IMR-90 (cell line): ENCODE results near the gene TRNT1. TPM values are rescaled to one million over a fixed set of nuclear protein-coding genes. Genes with fewer than 3 reads are reported as not detected.

Experiments used
- ATAC-seq: fragments of 200-7000 bp; cut with Tn5 transposase; 2 replicates; pipeline ENCODE4 v1.9.1; 2020; ENCODE audit warnings: low read depth, mild to moderate bottlenecking, moderate library complexity
- BruUV-seq: library from RNA; stranded (reverse); fragments of 400-500 nt; replicated peaks from 2 replicates; lab custom pipeline; 2021; lab: Mats Ljungman, UMichigan
- CTCF ChIA-PET: fragments of 300-600 bp; formaldehyde crosslinking; extraction: SDS; loops from one replicate; lab custom pipeline; 2021; ENCODE audit warnings: antibody characterized with exemption; lab: Yijun Ruan, JAX
- POLR2A ChIA-PET: fragments of 300-600 bp; sonication (Branson Sonifier 250); formaldehyde crosslinking; loops from one replicate; lab custom pipeline; 2022; ENCODE audit warnings: antibody characterized with exemption; ENCODE audit not compliant: unreplicated experiment; lab: Charles Lee
- DNase-seq: peaks from one replicate; pipeline ENCODE4 v3.0.0; 2013
- H2AFZ ChIP-seq: replicated peaks from 2 replicates; pipeline ENCODE3; 2013; ENCODE audit warnings: low read length, mild to moderate bottlenecking; ENCODE audit not compliant: poor library complexity
- H2AK5ac ChIP-seq: 2 replicates; pipeline ENCODE4 v1.6.1; 2013; ENCODE audit warnings: low read depth, low read length, inconsistent platforms
- H2AK9ac ChIP-seq: replicated peaks from 2 replicates; pipeline ENCODE3; 2013; ENCODE audit warnings: mild to moderate bottlenecking, low read depth, low read length, moderate library complexity; ENCODE audit not compliant: poor library complexity
- H2BK120ac ChIP-seq: 2 replicates; pipeline ENCODE4 v1.6.1; 2013; ENCODE audit warnings: low read depth, low read length, inconsistent platforms
- H2BK15ac ChIP-seq: 3 replicates; pipeline ENCODE4 v1.6.1; 2013; ENCODE audit warnings: low read depth, low read length, inconsistent platforms
- H2BK20ac ChIP-seq: 2 replicates; pipeline ENCODE4 v1.6.1; 2013; ENCODE audit warnings: low read depth, mild to moderate bottlenecking, inconsistent platforms, low read length, moderate library complexity
- H2BK5ac ChIP-seq: 2 replicates; pipeline ENCODE4 v1.6.1; 2013; ENCODE audit warnings: mild to moderate bottlenecking, low read depth, low read length, inconsistent platforms; ENCODE audit not compliant: poor library complexity, severe bottlenecking
- H3K14ac ChIP-seq: replicated peaks from 2 replicates; pipeline ENCODE4 v1.6.1; 2013; ENCODE audit warnings: low read depth, low read length, inconsistent platforms
- H3K18ac ChIP-seq: 2 replicates; pipeline ENCODE4 v1.6.1; 2013; ENCODE audit warnings: low read depth, low read length, control low read depth
- H3K23ac ChIP-seq: 2 replicates; pipeline ENCODE4 v1.6.1; 2013; ENCODE audit warnings: low read depth, low read length, inconsistent platforms
- H3K27ac ChIP-seq: 2 replicates; pipeline ENCODE4 v1.5.1; 2013; ENCODE audit warnings: mild to moderate bottlenecking, control low read depth, low read length; ENCODE audit not compliant: insufficient read depth
- H3K27me3 ChIP-seq: 2 replicates; pipeline ENCODE4 v1.6.1; 2013; ENCODE audit warnings: low read length; ENCODE audit not compliant: control insufficient read depth, insufficient read depth
- H3K36me3 ChIP-seq: 2 replicates; pipeline ENCODE4 v1.6.1; 2013; ENCODE audit warnings: low read length, mixed read lengths; ENCODE audit not compliant: control insufficient read depth, insufficient read depth
- H3K4ac ChIP-seq: 2 replicates; pipeline ENCODE4 v1.6.1; 2013; ENCODE audit warnings: low read depth, low read length, inconsistent platforms
- H3K4me1 ChIP-seq: 2 replicates; pipeline ENCODE4 v1.6.1; 2013; ENCODE audit warnings: low read length, mixed read lengths; ENCODE audit not compliant: control insufficient read depth, insufficient read depth
- H3K4me2 ChIP-seq: 2 replicates; pipeline ENCODE4 v1.6.1; 2013; ENCODE audit warnings: low read depth, mild to moderate bottlenecking, control low read depth, low read length, moderate library complexity
- H3K4me3 ChIP-seq: 2 replicates; pipeline ENCODE4 v1.5.1; 2013; ENCODE audit warnings: low read depth, mild to moderate bottlenecking, control low read depth, low read length, moderate library complexity; ENCODE audit not compliant: insufficient read depth
- H3K56ac ChIP-seq: 2 replicates; pipeline ENCODE4 v1.6.1; 2013; ENCODE audit warnings: low read length, inconsistent platforms; ENCODE audit not compliant: insufficient read depth; ENCODE audit errors: extremely low read depth
- H3K79me1 ChIP-seq, 2 experiments: 2 replicates each; pipeline ENCODE4 v1.6.1; 2013; ENCODE audit warnings: low read length in 2 of 2, inconsistent platforms in 1 of 2, low read depth in 1 of 2
- H3K9ac ChIP-seq: 2 replicates; pipeline ENCODE4 v1.6.1; 2013; ENCODE audit warnings: low read depth, low read length, control low read depth
- H3K9me1 ChIP-seq: 2 replicates; pipeline ENCODE4 v1.6.1; 2013; ENCODE audit warnings: low read length, inconsistent platforms; ENCODE audit not compliant: insufficient read depth
- H3K9me3 ChIP-seq: 2 replicates; pipeline ENCODE4 v1.6.1; 2013; ENCODE audit warnings: low read length; ENCODE audit not compliant: control insufficient read depth, insufficient read depth
- H4K20me1 ChIP-seq: 2 replicates; pipeline ENCODE4 v1.6.1; 2013; ENCODE audit warnings: low read length, inconsistent platforms; ENCODE audit not compliant: insufficient read depth
- H4K5ac ChIP-seq: 2 replicates; pipeline ENCODE4 v1.6.1; 2013; ENCODE audit warnings: mild to moderate bottlenecking, low read depth, low read length, control low read depth
- H4K8ac ChIP-seq, 2 experiments: 2 replicates each; pipeline ENCODE4 v1.6.1; 2013; ENCODE audit warnings: low read depth in 2 of 2, low read length in 2 of 2, control low read depth in 1 of 2, inconsistent platforms in 1 of 2
- H4K91ac ChIP-seq: 2 replicates; pipeline ENCODE4 v1.6.1; 2013; ENCODE audit warnings: low read depth, low read length, inconsistent platforms; ENCODE audit not compliant: insufficient read depth
- CEBPB ChIP-seq: IDR thresholded peaks from 2 replicates; pipeline ENCODE4 v1.6.1; 2012; ENCODE audit warnings: low read depth, low read length, improper control_type of control experiment
- CHD1 ChIP-seq: IDR thresholded peaks from 2 replicates; pipeline ENCODE4 v1.6.1; 2012; ENCODE audit warnings: low read depth, low read length, improper control_type of control experiment
- ELK1 ChIP-seq: fragments of 150-350 bp; IDR thresholded peaks from 2 replicates; pipeline ENCODE4 v1.6.1; 2016; ENCODE audit warnings: low read depth, mild to moderate bottlenecking, low read length, moderate library complexity, borderline replicate concordance
- MAFK ChIP-seq: IDR thresholded peaks from 2 replicates; pipeline ENCODE4 v1.6.1; 2012; ENCODE audit warnings: low read depth, low read length, improper control_type of control experiment
- MAZ ChIP-seq: IDR thresholded peaks from 2 replicates; pipeline ENCODE4 v1.6.1; 2012; ENCODE audit warnings: low read depth, mild to moderate bottlenecking, low read length, improper control_type of control experiment, moderate library complexity, borderline replicate concordance
- MXI1 ChIP-seq: IDR thresholded peaks from 2 replicates; pipeline ENCODE4 v1.6.1; 2012; ENCODE audit warnings: low read depth, mild to moderate bottlenecking, low read length, moderate library complexity, borderline replicate concordance
- POLR2A ChIP-seq: IDR thresholded peaks from 2 replicates; pipeline ENCODE4 v1.6.1; 2012; ENCODE audit warnings: mild to moderate bottlenecking, low read depth, low read length
- RAD21 ChIP-seq: IDR thresholded peaks from 2 replicates; pipeline ENCODE4 v1.6.1; 2012; ENCODE audit warnings: low read length, improper control_type of control experiment
- SMC3 ChIP-seq: fragments of 150-350 bp; IDR thresholded peaks from 2 replicates; pipeline ENCODE4 v1.6.1; 2016; ENCODE audit warnings: low read depth, mild to moderate bottlenecking, antibody characterized with exemption, low read length, moderate library complexity
- WGBS, 2 experiments: methylation state at CpG; one replicate each; pipeline versions ENCODE4 v1.1.5 to v1.1.7; 2013; ENCODE audit warnings: missing lambda C conversion rate in 2 of 2; ENCODE audit not compliant: insufficient read length in 1 of 2; ENCODE audit errors: extremely low coverage in 2 of 2; 5-methylcytosine and 5-hydroxymethylcytosine counted together
- dilution Hi-C: fragments of 300-500 bp; cut with HindIII; formaldehyde crosslinking; loops from one replicate; pipeline ENCODE4 v1.14.3; 2018; ENCODE audit warnings: low sequenced_read_pairs; ENCODE audit not compliant: unreplicated experiment
- in situ Hi-C: fragments of 300-500 bp; cut with MboI; formaldehyde crosslinking; loops from 3 replicates; pipeline ENCODE4 v1.14.3; 2019; ENCODE audit warnings: low sequenced_read_pairs, inconsistent platforms, mixed read lengths
- intact Hi-C: fragments of 100-400 bp; cut with micrococcal nuclease; formaldehyde crosslinking; loops from 2 replicates; pipeline ENCODE4 v1.10.0; 2022
- polyA plus RNA-seq, 3 experiments: library from polyadenylated mRNA; depleted of rRNA; stranded (reverse); fragments of >200 nt; gene quantifications; 2 replicates each; pipeline ENCODE4 v1.2.3, GENCODE V29; 2012; ENCODE audit warnings: low replicate concordance in 1 of 3
- total RNA-seq: library from RNA; depleted of rRNA; stranded (reverse); fragments of >200 nt; gene quantifications from 2 replicates; pipeline ENCODE4 v1.2.3, GENCODE V29; 2012
- TF ChIP-seq, protein P1 (sequence below): conservative IDR thresholded peaks from 2 replicates; pipeline ENCODE4 v1.5.1; 2012; ENCODE audit warnings: mild to moderate bottlenecking, low read depth, low read length, improper control_type of control experiment

Gene TRNT1
- total and polyA plus RNA-seq, 2 of the 4 experiments (the other 2 are of a cell fraction), result 11.8 to 12.3 TPM

DNA sequence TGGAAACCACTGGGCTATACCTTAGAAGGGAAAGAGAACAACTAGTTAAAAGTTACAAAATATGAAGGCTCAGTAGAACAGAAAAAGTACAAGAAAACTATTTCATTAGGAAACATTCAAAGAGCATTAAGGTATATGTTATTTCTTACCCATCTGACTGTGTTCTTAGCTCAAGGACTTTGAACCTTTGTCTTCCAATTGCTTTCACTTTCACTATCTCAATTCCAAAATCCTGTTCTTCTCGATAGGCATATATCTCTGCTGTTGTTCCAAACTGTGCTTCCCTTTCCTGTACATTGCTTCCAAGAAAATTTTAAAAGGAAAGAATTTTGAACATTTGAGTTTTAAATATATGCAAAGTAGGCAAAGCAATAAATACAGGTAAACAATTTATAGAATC lies 45.9 kb downstream of the TRNT1 start:
- no peak overlapping the region for H3K56ac ChIP-seq
- no peak overlapping the region for H2BK15ac ChIP-seq
- CTCF ChIA-PET, result interaction anchor here (1.7 kb wide), 1 partner anchor 13 kb away, joined by 4 read pairs; no protein-coding TSS in a partner anchor
- in situ Hi-C loops (no loop called here), intact Hi-C loops (loop anchor here (10.0 kb wide), 1 partner anchor 1188 kb away; no protein-coding TSS in a partner anchor), dilution Hi-C loops (no loop called here)
- peaks cover 23% of the 10 kb centered on the region for H3K36me3 ChIP-seq
- H4K20me1 ChIP-seq, result no peaks in the 10 kb centered on the region
- POLR2A ChIA-PET, result no interaction called here
- H2BK120ac ChIP-seq, result no peak overlapping the region
- no peaks in the 10 kb centered on the region for H3K9me1 ChIP-seq
- no peak overlapping the region for H3K18ac ChIP-seq
- H3K4me1 ChIP-seq, result no peaks in the 10 kb centered on the region
- no peak overlapping the region for H4K5ac ChIP-seq
- BruUV-seq, result no TSS peak
- no peaks in the 10 kb centered on the region for H3K9me3 ChIP-seq
- TF ChIP-seq MAFK (no peak), RAD21 (no peak), SMC3 (no peak), ELK1 (no peak), POLR2A (no peak), CEBPB (no peak), CHD1 (no peak), MXI1 (no peak), MAZ (no peak)
- TF ChIP-seq, protein P1, sequence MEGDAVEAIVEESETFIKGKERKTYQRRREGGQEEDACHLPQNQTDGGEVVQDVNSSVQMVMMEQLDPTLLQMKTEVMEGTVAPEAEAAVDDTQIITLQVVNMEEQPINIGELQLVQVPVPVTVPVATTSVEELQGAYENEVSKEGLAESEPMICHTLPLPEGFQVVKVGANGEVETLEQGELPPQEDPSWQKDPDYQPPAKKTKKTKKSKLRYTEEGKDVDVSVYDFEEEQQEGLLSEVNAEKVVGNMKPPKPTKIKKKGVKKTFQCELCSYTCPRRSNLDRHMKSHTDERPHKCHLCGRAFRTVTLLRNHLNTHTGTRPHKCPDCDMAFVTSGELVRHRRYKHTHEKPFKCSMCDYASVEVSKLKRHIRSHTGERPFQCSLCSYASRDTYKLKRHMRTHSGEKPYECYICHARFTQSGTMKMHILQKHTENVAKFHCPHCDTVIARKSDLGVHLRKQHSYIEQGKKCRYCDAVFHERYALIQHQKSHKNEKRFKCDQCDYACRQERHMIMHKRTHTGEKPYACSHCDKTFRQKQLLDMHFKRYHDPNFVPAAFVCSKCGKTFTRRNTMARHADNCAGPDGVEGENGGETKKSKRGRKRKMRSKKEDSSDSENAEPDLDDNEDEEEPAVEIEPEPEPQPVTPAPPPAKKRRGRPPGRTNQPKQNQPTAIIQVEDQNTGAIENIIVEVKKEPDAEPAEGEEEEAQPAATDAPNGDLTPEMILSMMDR, result no peak
- H3K4me3 ChIP-seq, result no peak overlapping the region
- H3K4ac ChIP-seq, result no peak overlapping the region
- H3K9ac ChIP-seq, result no peak overlapping the region
- H3K79me1 ChIP-seq, result no peaks in the 10 kb centered on the region
- no peak overlapping the region for H4K91ac ChIP-seq
- WGBS, 2 experiments, result no CpG with 5 or more reads among the region's 1 CpG
- no peak for ATAC-seq
- no peaks in the 10 kb centered on the region for H3K27me3 ChIP-seq
- H3K4me2 ChIP-seq, result no peak overlapping the region
- H3K23ac ChIP-seq, result no peak overlapping the region
- H2AFZ ChIP-seq, result no peak overlapping the region
- DNase-seq, result no peak
- H2BK5ac ChIP-seq, result no peak overlapping the region
- H2BK20ac ChIP-seq, result no peak overlapping the region
- no peak overlapping the region for H2AK5ac ChIP-seq
- no peak overlapping the region for H2AK9ac ChIP-seq
- no peak overlapping the region for H4K8ac ChIP-seq
- H3K27ac ChIP-seq, result no peak overlapping the region
- H3K14ac ChIP-seq, result no peak overlapping the region
